Caki2 (cell line): ENCODE results near the gene N4BP3. TPM values are rescaled to one million over a fixed set of nuclear protein-coding genes. Genes with fewer than 3 reads are reported as not detected.

Experiments used
- DNase-seq: peaks from one replicate; pipeline ENCODE4 v3.0.0-alpha.2; 2015; ENCODE audit warnings: low read depth
- in situ Hi-C: cut with HindIII; loops from 2 replicates; pipeline ENCODE4 v1.10.0; 2016; ENCODE audit warnings: low sequenced_read_pairs, low pct_unique_long_range_greater_than_20kb, mixed read lengths
- total RNA-seq: library from RNA; depleted of rRNA; stranded (reverse); fragments of >200 nt; shearing (Covaris generic); gene quantifications from 2 replicates; pipeline ENCODE4 v1.2.3, GENCODE V29; 2014; ENCODE audit warnings: low replicate concordance

The N4BP3 gene
- total RNA-seq, 1 experiment from 2014 or later = 6.2 TPM

DNA sequence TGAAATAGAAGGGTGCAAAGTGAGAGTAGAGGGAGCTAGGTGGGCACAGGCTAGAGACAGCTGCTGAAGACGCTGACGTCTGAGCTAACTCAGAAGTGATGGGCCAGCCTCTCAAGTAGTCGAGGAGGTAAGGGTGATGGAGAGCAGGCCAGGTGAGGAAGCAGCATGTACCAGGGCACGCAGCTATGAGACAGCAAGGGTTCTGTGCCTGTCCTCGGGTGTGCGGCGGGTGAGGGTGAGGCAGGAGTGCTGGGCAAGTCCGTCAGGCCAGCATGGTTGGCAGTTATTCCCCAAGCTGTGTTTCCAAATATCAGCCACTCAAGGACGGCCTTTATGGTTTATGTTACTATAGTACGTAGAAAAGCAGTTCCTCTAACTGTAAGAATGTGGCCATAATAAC, 23.7 kb downstream of the N4BP3 start:
- no peak for DNase-seq
- in situ Hi-C loops = no loop called here

GRCh38 chr5:178137991-178138390, 24.7 kb downstream of the N4BP3 start:
- in situ Hi-C loops = no loop called here
- DNase-seq = no peak

DNA sequence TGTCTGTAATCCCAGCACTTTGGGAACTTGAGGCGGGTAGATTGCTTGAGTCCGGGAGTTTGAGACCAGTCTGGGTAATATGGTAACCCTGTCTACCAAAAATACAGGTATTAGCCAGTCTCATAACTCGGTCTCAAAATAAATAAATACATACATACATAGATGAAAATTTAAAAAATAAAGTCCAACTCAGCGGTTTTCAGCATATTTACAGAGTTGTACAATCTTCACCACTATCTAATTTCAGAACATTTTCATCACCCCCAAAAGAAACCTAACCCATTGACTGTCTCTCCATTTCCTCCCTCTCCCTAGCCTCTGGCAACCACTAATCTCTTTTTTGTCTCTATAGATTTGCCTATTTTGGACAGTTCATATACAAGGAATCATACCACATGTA, 28.2 kb downstream of the N4BP3 start:
- DNase-seq = no peak
- in situ Hi-C loops = no loop called here

DNA sequence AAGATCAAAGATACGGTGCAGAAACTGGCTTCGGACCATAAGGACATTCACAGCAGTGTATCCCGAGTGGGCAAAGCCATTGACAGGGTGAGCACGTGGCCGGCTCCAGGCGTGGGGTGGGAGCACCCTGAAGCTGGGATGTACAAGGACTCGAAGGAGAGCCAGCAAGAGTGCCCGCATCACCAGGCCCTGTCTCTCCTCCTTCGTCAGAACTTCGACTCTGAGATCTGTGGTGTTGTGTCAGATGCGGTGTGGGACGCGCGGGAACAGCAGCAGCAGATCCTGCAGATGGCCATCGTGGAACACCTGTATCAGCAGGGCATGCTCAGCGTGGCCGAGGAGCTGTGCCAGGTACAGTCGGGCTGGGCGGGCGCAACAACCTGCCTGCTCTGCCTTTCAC, 29.3 kb downstream of the N4BP3 start:
- no peak for DNase-seq
- in situ Hi-C loops = no loop called here

DNA sequence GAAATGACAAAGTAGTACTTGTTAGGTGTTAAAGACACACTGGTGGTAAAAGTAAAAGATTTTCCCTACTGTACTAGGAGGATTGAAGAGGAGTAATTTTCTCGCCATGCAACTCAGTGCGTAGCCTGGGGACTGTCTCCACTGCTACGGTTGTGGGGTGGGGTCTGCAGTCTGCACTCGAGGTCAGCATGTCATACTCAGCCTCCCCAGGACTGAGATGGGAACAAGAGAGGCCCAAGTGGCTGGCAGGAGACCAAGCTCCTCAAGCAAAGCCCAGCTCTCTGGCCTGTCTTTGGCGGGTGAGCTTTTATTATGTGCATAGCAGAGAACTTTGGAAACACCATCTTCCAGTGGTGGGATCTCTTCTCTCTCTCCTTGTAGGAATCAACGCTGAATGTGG, 29.9 kb downstream of the N4BP3 start:
- no peak for DNase-seq
- in situ Hi-C loops = no loop called here

GRCh38 chr5:178143901-178144300, 30.6 kb downstream of the N4BP3 start:
- in situ Hi-C loops = no loop called here
- no peak for DNase-seq

GRCh38 chr5:178145965-178146820, 32.9 kb downstream of the N4BP3 start:
- in situ Hi-C loops = no loop called here
- peak; percentile 61 for DNase-seq

DNA sequence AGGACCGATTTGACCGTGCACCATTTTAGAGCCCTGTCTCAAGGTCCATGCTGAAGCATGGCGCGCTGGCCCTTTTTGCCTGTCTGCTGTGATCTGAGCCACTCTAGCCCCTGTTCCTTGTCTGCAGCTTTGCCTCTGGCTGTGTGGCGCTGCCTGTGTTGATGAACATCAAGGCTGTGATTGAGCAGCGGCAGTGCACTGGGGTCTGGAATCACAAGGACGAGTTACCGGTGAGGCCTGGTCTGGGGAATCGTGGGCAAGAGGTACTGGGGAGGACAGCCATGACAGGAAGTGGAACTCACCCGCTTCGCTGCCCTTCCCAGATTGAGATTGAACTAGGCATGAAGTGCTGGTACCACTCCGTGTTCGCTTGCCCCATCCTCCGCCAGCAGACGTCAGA, 34.1 kb downstream of the N4BP3 start:
- in situ Hi-C loops = no loop called here
- no peak for DNase-seq

DNA sequence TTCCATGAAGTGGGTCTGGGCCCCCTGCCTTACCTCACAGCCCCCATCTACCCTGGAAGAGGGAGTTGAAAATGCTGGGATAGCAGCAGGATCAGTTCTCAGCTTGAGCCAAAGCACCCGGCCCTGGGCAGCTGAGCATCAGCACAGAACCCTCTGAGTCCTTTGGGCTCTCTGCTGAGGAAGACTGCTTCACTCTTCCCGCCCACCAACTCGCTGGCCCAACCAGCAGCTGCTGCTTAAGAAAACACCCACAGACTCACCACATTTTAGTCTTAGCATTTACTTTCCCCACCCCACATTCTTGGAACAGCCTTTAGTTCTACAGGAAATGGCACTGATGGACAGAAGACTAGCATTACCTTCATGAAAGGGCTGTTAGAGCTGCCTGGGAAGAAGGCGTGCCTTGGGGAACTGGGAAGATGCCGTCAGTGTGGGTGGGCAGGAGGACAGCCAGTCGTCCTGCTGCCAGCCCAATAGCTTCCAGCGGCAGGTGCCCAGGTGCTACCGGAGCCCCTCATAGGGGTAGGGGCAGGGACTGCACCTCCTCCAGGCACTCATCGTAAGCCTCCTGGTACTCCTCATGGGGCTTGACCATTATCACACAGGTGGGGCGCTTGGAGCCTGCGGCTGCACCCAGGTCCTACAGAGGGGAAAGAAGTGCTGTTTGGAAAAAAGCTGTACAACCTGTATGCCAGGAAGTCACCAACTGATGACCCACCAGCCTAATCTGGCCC, 36.0 kb downstream of the N4BP3 start:
- in situ Hi-C loops = no loop called here
- no peak for DNase-seq

DNA sequence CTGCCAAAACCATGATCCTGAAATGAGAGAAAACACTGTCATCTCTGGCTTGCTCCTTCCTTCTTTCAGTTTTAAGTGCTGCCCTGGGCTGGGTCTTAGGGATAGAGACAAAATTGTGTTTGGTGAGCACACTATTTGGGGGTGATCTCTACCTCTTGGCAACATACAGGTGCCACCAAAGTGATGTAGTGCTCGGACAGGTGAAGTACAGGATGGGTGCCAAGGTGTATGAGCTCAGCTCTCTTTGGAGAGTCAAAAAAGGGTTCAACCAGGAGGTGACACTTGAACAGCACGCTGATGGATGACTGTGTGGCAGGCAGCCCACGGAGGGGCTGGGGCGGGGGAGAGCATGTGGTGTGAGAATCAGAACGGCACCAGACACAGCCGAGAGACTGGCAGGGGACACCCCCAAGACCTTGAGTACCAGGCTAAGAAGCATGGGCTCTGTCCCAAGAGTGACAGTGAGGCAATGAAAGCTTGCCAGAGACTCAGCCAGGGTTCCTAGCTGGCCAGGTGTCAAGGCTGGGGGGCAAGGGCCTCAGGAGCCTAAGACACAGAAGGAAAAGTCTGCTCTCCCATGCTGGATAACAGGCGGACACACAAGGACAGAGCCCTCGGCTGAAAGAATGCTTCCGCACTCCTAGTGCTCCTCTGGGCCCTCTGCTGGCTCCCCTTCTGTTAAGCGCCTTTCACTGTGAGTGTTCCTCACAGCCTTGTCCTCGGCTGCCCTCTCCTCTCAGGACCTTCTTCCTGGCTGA, 37.8 kb downstream of the N4BP3 start:
- in situ Hi-C loops = no loop called here

DNA sequence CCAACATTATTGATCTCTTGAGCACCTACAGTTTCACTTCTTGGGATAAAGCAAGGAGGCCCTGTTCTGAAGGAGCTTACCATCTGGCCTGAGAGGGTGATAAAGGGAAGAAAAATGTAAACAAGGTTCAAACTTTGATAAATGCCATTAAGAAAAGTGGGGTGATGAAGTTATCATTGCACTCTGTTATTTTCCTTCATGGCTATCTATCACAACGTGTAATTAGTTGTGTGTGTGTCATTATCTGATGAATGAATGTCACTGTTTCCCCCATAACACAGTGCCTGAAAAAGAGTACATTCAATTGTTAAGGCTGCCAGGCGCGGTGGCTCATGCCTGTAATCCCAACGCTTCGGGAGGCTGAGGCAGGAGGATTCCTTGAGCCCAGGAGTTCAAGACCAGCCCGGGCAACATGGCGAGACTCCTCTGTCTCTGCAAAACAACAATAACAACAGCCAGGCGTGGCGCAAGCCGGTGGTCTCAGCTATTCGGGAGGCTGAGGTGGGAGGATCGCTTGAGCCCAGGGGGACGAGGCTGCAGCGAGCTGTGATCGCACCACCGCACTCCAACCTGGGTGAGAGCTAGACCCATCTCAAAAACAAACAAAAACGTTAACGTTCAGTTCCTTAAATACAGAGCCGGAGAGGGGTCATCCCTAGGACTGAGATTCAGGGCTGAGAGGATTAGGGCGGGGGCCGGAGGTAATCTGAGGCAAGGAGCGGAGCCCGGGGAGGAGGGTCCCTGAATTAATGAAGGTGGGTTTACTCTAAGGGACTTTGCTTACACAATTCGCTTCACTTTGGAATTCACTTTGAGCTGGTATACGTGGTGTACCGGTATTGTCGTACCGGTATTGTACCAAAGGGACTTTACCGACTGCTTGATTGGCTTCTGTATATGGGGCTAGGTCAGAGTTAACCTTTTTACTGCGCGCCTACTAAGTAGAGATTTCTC, 39.4 kb downstream of the N4BP3 start:
- in situ Hi-C loops = no loop called here

More for the DNA sequence above, 37.8 kb downstream of the N4BP3 start:
- no peak for DNase-seq

GRCh38 chr5:178153530-178154340, 40.4 kb downstream of the N4BP3 start, which contains the start of gene NHP2:
NHP2 (minus strand) TSS chr5:178153885; CDS start chr5:178153817, 68 bp downstream.
- in situ Hi-C loops = no loop called here
- DNase-seq = peak; percentile 98

More for the DNA sequence above, 39.4 kb downstream of the N4BP3 start:
- no peak for DNase-seq

GRCh38 chr5:178155065-178155464, 41.7 kb downstream of the N4BP3 start:
- in situ Hi-C loops = no loop called here
- DNase-seq = no peak

DNA sequence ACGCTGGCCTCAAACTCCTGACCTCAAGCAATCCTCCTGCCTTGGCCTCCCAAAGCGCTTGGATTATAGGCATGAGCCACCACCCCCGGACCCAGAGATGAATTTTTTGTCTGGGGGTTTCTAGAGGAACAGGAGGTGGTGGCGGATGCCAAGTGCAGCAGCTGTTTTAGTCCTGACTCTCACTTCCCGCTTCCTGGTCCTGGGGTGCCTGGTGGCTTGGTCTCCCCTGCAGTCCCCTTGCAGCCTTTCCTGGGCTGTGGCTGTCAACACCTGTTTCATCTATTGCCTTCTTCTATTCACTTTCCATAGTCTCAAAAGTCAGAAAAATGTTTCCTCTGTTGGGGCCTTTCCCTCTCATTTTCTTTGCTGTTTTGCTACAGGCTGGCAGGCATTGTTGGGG, 46.8 kb downstream of the N4BP3 start:
- in situ Hi-C loops = no loop called here
- no peak for DNase-seq

DNA sequence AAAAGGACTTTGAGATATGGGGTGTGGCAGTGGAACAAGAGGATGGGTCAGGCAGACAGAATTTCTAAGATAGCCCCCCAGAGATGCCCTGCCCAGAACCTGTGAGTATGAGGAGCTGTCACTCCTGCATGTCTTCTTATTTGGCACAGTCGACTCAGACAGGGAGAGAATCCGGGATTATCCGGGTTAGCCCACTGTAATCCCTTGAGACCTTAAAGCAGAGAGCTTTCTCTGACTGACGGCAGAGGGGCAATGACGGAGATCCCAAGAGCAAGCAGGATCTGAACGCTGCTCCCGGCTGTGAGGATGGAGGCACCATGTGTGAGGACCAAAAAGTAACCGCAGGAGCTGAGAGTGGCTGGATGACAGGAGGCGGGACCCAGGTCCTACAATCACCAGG, 49.1 kb downstream of the N4BP3 start:
- no peak for DNase-seq
- in situ Hi-C loops = no loop called here

GRCh38 chr5:178163772-178164735, 50.7 kb downstream of the N4BP3 start:
- peak; percentile 79 for DNase-seq
- in situ Hi-C loops = no loop called here
